ENCODE data around the gene INSIG2. TPM values are rescaled to one million over a fixed set of nuclear protein-coding genes. Genes with fewer than 3 reads are reported as not detected.

The INSIG2 gene
- total RNA-seq, 1 donor = 4.0 TPM

- Histone ChIP-seq H3K9me3 (ENCODE audit: low read depth, low read length) (no peaks in the 10 kb centered on the region), H3K4me3 (ENCODE audit: low read length) (no peak overlapping the region), H3K27me3 (ENCODE audit: insufficient read depth, low read length) (peaks cover 2% of the 10 kb centered on the region), H3K4me1 (ENCODE audit: insufficient read depth, low read length) (peaks cover 62% of the 10 kb centered on the region)
Observed at GRCh38 chr2:118053681-118054080, 34.6 kb upstream of the INSIG2 start.

GRCh38 chr2:118054213-118055008, 33.9 kb upstream of the INSIG2 start:
- Histone ChIP-seq H3K9me3 (ENCODE audit: low read depth, low read length) (no peaks in the 10 kb centered on the region), H3K4me3 (ENCODE audit: low read length) (no peak overlapping the region), H3K4me1 (ENCODE audit: insufficient read depth, low read length) (peaks cover 65% of the 10 kb centered on the region), H3K27me3 (ENCODE audit: insufficient read depth, low read length) (no peaks in the 10 kb centered on the region)

- peaks cover 65% of the 10 kb centered on the region for H3K4me1 ChIP-seq (ENCODE audit: insufficient read depth, low read length)
- H3K27me3 ChIP-seq (ENCODE audit: insufficient read depth, low read length) = no peaks in the 10 kb centered on the region
- no peak overlapping the region for H3K4me3 ChIP-seq (ENCODE audit: low read length)
- H3K9me3 ChIP-seq (ENCODE audit: low read depth, low read length) = no peaks in the 10 kb centered on the region
Observed at GRCh38 chr2:118055512-118056164, 32.6 kb upstream of the INSIG2 start.

- no peaks in the 10 kb centered on the region for H3K27me3 ChIP-seq (ENCODE audit: insufficient read depth, low read length)
- peaks cover 70% of the 10 kb centered on the region for H3K4me1 ChIP-seq (ENCODE audit: insufficient read depth, low read length)
- no peaks in the 10 kb centered on the region for H3K9me3 ChIP-seq (ENCODE audit: low read depth, low read length)
- no peak overlapping the region for H3K4me3 ChIP-seq (ENCODE audit: low read length)
Observed at GRCh38 chr2:118056165-118056534, 32.1 kb upstream of the INSIG2 start.

GRCh38 chr2:118056801-118057200, 31.5 kb upstream of the INSIG2 start:
- Histone ChIP-seq H3K4me1 (ENCODE audit: insufficient read depth, low read length) (peaks cover 74% of the 10 kb centered on the region), H3K9me3 (ENCODE audit: low read depth, low read length) (no peaks in the 10 kb centered on the region), H3K27me3 (ENCODE audit: insufficient read depth, low read length) (no peaks in the 10 kb centered on the region), H3K4me3 (ENCODE audit: low read length) (no peak overlapping the region)

DNA sequence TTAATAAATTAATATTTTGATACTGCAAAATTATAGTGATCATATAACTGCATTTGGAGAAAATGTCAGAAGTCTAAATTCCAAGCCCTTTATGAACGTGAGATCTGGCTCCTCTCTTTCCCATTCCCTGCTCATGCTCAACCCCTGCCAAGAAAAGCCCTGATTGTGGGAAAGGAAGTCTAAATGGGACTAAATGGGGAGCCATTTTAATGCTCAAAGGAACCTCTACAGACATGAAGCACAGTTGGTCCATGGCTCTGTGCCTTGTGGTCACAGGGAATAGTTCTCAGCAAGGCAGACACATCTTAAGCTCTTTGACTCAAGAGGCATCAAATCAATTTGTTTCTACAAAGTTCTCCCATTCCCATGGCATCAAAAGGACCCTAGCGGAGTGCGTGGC, 29.3 kb upstream of the INSIG2 start:
- Histone ChIP-seq H3K4me3 (ENCODE audit: low read length) (no peak overlapping the region), H3K4me1 (ENCODE audit: insufficient read depth, low read length) (peaks cover 74% of the 10 kb centered on the region), H3K9me3 (ENCODE audit: low read depth, low read length) (no peaks in the 10 kb centered on the region), H3K27me3 (ENCODE audit: insufficient read depth, low read length) (no peaks in the 10 kb centered on the region)

GRCh38 chr2:118059919-118060478, 28.3 kb upstream of the INSIG2 start:
- Histone ChIP-seq H3K9me3 (ENCODE audit: low read depth, low read length) (no peaks in the 10 kb centered on the region), H3K27me3 (ENCODE audit: insufficient read depth, low read length) (no peaks in the 10 kb centered on the region), H3K4me3 (ENCODE audit: low read length) (no peak overlapping the region), H3K4me1 (ENCODE audit: insufficient read depth, low read length) (peaks cover 66% of the 10 kb centered on the region)

DNA sequence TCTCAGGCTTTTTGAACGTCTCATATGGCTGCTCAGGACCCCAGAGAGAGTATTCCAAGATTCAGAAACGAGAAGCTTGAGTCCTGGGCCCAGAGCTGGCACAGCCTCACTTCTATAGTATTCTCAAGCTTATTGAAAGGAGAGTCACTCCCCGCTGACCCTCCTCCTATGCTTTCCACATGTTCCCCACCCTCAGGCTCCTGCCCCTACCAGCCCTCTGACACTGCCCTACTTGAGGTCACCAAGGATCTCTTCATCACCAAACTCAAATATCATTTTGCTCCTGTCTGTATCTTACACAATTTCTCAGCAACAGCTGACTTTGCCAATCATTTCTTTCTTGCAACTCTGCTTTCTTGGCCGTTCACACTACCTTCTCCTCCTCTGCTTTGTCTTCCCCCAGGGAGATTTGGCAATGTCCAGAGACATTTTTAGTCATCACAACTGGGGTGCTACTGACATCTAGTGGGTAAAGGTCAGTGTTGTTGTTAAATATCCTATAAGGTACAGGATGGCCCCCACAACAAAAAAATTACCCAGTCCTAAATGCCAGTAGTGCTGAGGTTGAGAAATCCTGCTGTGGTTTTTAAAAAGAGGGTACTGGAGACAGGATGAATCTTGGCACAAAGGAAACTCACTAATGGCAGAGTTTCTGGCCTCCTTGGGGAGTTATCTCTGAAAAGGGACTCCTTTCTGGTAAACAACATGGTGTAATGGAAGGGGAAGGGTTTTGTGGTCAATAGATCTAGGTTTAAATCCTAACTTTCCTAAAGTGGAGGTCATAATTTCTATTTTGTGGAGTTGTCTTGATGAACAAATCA, 26.9 kb upstream of the INSIG2 start:
- Histone ChIP-seq H3K27me3 (ENCODE audit: insufficient read depth, low read length) (no peaks in the 10 kb centered on the region), H3K4me1 (ENCODE audit: insufficient read depth, low read length) (peaks cover 52% of the 10 kb centered on the region), H3K4me3 (ENCODE audit: low read length) (no peak overlapping the region)

DNA sequence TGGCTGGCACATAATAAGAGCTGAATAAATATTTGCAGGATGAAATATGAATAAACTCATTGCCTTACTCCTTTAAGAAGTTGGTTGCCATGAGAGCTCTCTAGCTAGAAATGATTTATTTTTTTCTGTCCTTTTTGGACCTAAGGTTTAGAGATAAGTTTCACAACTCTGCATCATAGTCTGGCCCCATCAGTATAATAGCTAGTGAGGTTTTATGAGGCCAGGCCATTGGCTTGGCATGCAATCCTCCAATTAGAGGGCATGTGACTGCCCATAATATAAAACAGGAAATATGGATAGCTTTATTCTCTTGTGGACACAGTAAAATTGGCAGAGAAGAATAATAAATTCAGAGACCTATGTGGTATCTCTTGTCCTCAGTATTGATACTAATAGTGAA, 26.2 kb upstream of the INSIG2 start:
- Histone ChIP-seq H3K9me3 (ENCODE audit: low read depth, low read length) (no peaks in the 10 kb centered on the region), H3K27me3 (ENCODE audit: insufficient read depth, low read length) (no peaks in the 10 kb centered on the region), H3K4me1 (ENCODE audit: insufficient read depth, low read length) (peaks cover 45% of the 10 kb centered on the region)

More for the DNA sequence above, 26.9 kb upstream of the INSIG2 start:
- no peaks in the 10 kb centered on the region for H3K9me3 ChIP-seq (ENCODE audit: low read depth, low read length)

GRCh38 chr2:118062669-118063068, 25.6 kb upstream of the INSIG2 start:
- Histone ChIP-seq H3K27me3 (ENCODE audit: insufficient read depth, low read length) (no peaks in the 10 kb centered on the region), H3K4me1 (ENCODE audit: insufficient read depth, low read length) (peaks cover 39% of the 10 kb centered on the region), H3K4me3 (ENCODE audit: low read length) (no peak overlapping the region), H3K9me3 (ENCODE audit: low read depth, low read length) (no peaks in the 10 kb centered on the region)

More for the DNA sequence above, 26.2 kb upstream of the INSIG2 start:
- H3K4me3 ChIP-seq (ENCODE audit: low read length) = no peak overlapping the region

DNA sequence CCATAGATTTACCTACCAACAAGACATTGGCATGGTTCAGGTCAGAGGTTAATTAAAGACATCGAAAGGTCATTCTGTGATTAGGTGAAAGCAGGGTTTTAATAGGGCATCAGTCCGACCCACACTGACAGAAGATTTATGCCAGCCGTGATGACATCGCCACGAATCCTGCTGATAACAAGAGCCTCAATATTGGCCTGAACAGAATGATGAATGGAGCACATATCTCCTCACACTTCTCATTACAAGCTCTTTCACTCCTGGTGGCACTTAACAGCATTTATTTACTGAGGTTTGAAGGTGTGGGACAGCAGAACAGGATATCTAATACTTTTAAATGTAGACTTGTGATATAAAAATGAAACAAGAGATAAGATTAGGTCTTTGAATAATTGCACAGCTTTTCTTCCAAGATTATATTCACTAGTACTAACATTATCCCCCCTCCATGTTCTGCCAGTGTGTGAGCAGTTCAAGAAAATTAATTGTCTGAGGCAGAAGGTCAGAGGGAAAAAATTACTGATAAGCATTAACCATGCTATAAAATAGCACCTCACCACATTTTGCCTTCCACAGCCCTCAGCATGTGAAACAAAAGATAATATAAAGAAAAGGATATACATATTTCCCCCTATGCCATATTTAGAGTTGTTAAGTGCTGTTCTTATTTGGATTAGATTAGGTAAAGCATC, 23.1 kb upstream of the INSIG2 start:
- no peaks in the 10 kb centered on the region for H3K27me3 ChIP-seq (ENCODE audit: insufficient read depth, low read length)
- H3K4me3 ChIP-seq (ENCODE audit: low read length) = no peak overlapping the region
- peaks cover 14% of the 10 kb centered on the region for H3K4me1 ChIP-seq (ENCODE audit: insufficient read depth, low read length)
- H3K9me3 ChIP-seq (ENCODE audit: low read depth, low read length) = no peaks in the 10 kb centered on the region

DNA sequence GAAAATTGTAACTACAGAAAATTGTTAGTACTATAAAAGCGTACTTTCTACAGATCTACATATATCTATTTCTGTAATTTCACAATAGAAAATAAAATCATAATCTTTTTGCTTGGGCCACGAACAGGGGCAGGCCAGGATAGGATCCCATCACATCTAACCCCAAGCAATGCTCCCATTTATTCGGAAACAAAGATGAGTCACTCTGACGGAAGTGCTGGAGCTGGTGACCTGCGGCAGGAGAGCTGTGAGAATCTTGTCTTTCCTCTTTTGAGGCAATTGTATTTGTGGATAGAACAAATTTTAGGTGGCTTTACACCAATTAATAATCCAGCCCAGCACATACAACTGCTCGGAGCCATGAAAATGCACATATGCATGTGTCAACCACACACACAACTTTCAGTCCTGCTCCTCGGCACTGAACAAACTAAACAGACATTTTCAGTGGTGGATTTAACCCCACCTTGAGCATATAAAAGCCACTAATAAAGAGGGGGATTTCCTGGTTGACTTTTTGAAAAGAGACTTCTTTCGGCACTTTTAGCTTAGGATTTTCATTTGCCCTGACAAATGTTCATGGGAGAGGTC, 22.3 kb upstream of the INSIG2 start:
- peaks cover 6% of the 10 kb centered on the region for H3K4me1 ChIP-seq (ENCODE audit: insufficient read depth, low read length)
- H3K9me3 ChIP-seq (ENCODE audit: low read depth, low read length) = no peaks in the 10 kb centered on the region
- no peak overlapping the region for H3K4me3 ChIP-seq (ENCODE audit: low read length)
- H3K27me3 ChIP-seq (ENCODE audit: insufficient read depth, low read length) = no peaks in the 10 kb centered on the region

DNA sequence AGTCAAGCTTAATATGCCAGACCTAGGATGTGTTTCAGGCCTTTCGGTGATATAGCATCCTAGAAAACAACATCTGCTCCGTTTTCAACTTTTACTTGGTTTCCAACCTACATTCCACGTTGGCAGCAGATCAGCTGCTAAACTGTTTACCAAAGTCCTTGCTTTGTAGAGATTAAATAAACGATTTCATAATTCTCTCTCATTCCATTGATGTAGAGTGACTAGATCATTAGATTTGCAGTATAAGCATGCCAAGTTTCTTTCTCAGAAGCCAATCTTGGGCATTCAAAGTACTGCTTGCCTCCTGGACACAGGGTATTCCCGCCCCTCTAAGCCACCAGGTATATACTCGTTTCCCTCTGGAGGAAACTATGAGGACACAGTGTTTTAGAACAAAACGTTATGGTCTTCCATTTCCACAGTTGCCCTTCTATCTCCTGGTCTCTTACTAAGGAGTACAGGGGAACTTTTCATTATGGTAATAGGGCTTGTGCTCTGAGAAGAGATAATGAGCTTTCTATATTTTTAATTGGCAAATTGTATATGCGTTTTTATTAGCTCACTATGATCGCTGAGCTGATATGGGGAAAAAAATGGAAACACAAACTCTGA, 10.5 kb upstream of the INSIG2 start:
- no peak overlapping the region for H3K4me3 ChIP-seq (ENCODE audit: low read length)
- no peaks in the 10 kb centered on the region for H3K4me1 ChIP-seq (ENCODE audit: insufficient read depth, low read length)
- peaks cover 19% of the 10 kb centered on the region for H3K27me3 ChIP-seq (ENCODE audit: insufficient read depth, low read length)
- H3K9me3 ChIP-seq (ENCODE audit: low read depth, low read length) = no peaks in the 10 kb centered on the region

DNA sequence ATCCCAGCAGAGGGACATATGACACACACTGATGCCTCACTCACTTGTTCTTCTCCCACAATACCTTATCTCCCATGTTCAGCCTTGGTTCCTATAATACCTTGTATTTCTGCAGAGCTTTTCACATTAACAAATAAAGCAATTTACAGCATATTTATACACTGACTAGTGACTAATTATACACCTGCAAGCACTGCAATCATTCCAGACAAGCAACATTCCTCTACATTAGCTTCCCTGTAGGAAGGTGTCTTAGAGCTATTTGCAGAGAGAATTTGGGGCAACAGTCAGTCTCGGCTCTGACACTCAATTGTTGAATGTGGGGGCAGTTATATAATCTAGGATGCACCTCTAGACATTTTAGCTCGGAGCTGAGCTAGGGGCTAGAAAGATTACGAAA, 9.5 kb upstream of the INSIG2 start:
- Histone ChIP-seq H3K4me3 (ENCODE audit: low read length) (no peak overlapping the region), H3K9me3 (ENCODE audit: low read depth, low read length) (no peaks in the 10 kb centered on the region), H3K4me1 (ENCODE audit: insufficient read depth, low read length) (no peaks in the 10 kb centered on the region), H3K27me3 (ENCODE audit: insufficient read depth, low read length) (peaks cover 14% of the 10 kb centered on the region)
